H1 (cell line): ENCODE measurements around the gene FAAH. TPM values are rescaled to one million over a fixed set of nuclear protein-coding genes. Genes with fewer than 3 reads are reported as not detected.

Experiments used
- CBX8 ChIP-seq: fragments of 300-800, 300-1000 bp; sonication (generic); IDR thresholded peaks from 2 replicates; pipeline ENCODE4 v1.7.1; 2016; ENCODE audit warnings: low read depth, low read length, borderline replicate concordance
- CREB1 ChIP-seq: IDR thresholded peaks from 2 replicates; pipeline ENCODE4 v1.6.1; 2012; ENCODE audit warnings: inconsistent platforms
- KDM1A ChIP-seq: fragments of 200-600, 300-600 bp; sonication (generic); IDR thresholded peaks from 2 replicates; pipeline ENCODE4 v1.7.1; 2016; ENCODE audit warnings: mild to moderate bottlenecking, low read length, borderline replicate concordance
- RFX5 ChIP-seq: IDR thresholded peaks from 2 replicates; pipeline ENCODE4 v1.6.1; 2011; ENCODE audit warnings: low read depth, low read length, improper control_type of control experiment, borderline replicate concordance
- RNF2 ChIP-seq: fragments of 200-900, 300-1000 bp; sonication (generic); IDR thresholded peaks from 2 replicates; pipeline ENCODE4 v1.7.1; 2016; ENCODE audit warnings: borderline replicate concordance, low read depth, mild to moderate bottlenecking, antibody characterized with exemption, low read length; ENCODE audit not compliant: poor library complexity, severe bottlenecking; ENCODE audit errors: missing control alignments
- polyA plus RNA-seq, 7 experiments: library from polyadenylated mRNA; depleted of rRNA in 3 of 7; stranded (reverse) in 5 of 7; unstranded in 2 of 7; fragments of >200 nt in 5 of 7; fragments of 200-250 nt in 2 of 7; gene quantifications; 1 replicate in 5 of 7; 2 replicates in 1 of 7; 4 replicates in 1 of 7; pipeline versions ENCODE4 v1.2.1 to v1.2.3, GENCODE V29; 2011 to 2013; ENCODE audit warnings: missing spikeins in 2 of 7, mixed read lengths in 2 of 7
- total RNA-seq: library from RNA; stranded (reverse); fragmentation: NEBNext Ultra II Directional; extraction: Animal tissue kit (Norgen Biotek cat#: 25700); gene quantifications from 2 replicates; pipeline ENCODE4 v1.2.1, GENCODE V29; 2021

FAAH gene
- total and polyA plus RNA-seq, 2 of the 8 experiments (the other 6 are each of a cell fraction or from before 2014, with no cell fraction given): 41.2 to 47.3 TPM

GRCh38 chr1:46379996-46380395 is 14.1 kb upstream of the FAAH start (continued):
- no peak for TF ChIP-seq RFX5
- TF ChIP-seq CBX8: no peak
- no peak for TF ChIP-seq CREB1
- TF ChIP-seq KDM1A: no peak
- no peak for TF ChIP-seq RNF2
